Left renal cortex interstitium (tissue), 4 donors: ENCODE results near the gene PTPRM. TPM values are rescaled to one million over a fixed set of nuclear protein-coding genes. Genes with fewer than 3 reads are reported as not detected.
A peak's percentile ranks its signal among the peaks of the same experiment; 100 is the strongest.

Experiments used
- DNase-seq, 4 donors: peaks; one replicate each; pipeline ENCODE4 v3.0.0-alpha.2; 2013; ENCODE audit warnings: low read depth in 4 of 4, low spot score in 2 of 4, missing footprints in 1 of 4
- polyA plus RNA-seq, 4 donors: library from polyadenylated mRNA; unstranded; fragments of 120-200 nt; gene quantifications; one replicate each; pipeline ENCODE4 v1.2.1, GENCODE V29; 2013; ENCODE audit not compliant: insufficient read length in 4 of 4

Gene PTPRM
- polyA plus RNA-seq, 4 donors, result 80.9 to 108 (median 89.7) TPM

- no peak for DNase-seq
Observed at GRCh38 chr18:7921938-7922587, 354.9 kb downstream of the PTPRM start.

GRCh38 chr18:7923105-7923504 is 356.0 kb downstream of the PTPRM start:
- no peak for DNase-seq

- DNase-seq, result no peak
Observed at GRCh38 chr18:7924616-7925015, 357.5 kb downstream of the PTPRM start.

DNA sequence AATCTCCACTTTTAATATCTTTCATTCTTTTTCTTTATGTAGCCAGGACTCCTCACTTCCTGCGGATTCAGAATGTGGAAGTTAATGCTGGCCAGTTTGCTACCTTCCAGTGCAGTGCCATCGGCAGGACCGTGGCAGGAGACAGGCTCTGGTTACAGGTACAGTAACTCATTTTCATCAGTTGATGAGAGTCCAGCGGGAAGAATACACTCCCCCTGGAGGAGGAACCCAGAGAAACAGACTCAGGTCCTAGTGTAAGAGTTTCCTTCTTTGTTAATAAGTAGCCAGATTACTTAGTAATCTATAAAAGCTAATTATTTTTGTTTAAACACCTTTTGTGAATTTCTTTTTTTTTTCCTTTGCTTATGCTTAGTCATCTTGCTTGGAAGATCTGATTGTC is 359.4 kb downstream of the PTPRM start:
- DNase-seq, result peak in 3 of 4 donors; percentile 28 to 59 (median 37)

DNA sequence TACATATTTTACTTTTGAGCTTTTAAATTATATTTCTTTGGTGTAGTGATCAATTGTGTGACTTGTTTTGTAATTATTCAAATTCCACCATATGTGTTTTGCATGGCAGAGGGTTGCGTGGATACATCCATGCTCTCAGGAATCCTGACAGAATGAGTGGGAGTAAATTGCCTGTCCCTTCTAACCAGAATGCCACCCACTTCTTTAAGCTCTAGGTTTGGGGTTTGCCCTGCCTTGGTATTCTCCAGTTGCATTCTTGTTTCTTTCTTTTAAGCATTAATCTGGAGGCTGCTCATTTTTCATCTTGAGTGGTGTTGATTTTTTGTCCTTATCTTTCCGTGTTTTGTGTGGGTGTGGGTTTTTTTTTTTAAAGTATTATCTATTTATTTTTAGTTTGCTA is 360.0 kb downstream of the PTPRM start:
- no peak for DNase-seq

GRCh38 chr18:7931763-7932162 is 364.6 kb downstream of the PTPRM start:
- DNase-seq, result no peak

DNA sequence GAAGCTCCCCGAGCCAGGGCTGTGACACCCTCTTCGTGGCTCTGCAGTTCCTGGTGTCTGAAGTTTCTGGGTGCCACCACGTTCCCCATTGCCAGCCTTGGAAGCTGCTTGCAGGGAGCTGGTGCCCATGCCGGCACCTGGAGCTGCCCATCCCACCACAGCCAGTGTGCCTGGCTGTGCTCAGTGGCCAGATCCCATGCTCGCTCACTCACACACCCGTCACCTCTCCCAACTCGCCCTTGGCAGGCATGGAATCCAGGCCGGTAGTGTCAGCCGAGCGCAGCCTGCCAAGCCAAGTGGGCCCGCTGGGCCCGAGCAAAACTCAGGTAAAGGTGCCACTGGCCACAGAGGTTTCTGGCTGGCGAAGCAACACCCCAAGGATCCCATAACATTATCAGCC is 370.2 kb downstream of the PTPRM start:
- DNase-seq, result no peak

- DNase-seq, result no peak
Observed at GRCh38 chr18:7939521-7939920, 372.4 kb downstream of the PTPRM start.

DNA sequence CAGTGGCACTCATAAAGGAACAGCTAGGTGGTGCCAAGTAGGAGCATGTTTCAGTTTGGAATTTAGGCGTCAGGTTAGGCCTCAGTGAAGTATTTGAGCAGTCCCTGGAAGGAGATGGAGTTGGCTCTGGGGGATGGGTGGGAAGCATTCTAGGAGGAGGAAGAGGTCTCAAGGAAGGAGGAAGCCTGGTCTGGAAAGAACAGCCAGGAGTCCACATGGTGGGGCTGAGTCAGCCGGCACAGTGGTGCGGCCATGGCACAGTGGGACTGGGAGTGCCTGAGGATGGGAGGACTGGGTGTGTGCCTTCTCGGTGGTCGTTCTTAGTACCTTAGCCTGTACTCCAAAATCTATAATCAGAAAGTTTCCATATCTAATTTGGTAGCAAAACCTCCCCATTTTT is 373.3 kb downstream of the PTPRM start:
- DNase-seq, result no peak

DNA sequence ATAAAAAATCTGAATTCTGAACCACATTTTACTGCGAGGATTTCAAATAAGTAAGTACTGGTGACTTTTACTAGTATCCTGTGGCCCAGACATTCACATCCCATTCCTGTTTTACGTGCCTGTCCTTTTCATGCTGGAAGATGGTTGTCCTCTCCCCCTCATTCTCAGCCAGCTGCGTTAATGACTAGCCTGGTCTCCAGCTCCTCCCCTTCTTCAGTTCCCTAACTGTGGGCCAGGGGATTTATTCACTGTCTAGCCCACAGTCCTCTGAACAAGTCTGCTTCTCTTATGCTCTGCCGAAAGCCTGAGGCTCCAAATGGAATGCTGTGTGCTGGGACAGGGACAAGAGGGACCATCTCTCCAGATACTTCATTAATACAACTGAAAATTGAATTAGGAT is 373.9 kb downstream of the PTPRM start:
- DNase-seq, result no peak

DNA sequence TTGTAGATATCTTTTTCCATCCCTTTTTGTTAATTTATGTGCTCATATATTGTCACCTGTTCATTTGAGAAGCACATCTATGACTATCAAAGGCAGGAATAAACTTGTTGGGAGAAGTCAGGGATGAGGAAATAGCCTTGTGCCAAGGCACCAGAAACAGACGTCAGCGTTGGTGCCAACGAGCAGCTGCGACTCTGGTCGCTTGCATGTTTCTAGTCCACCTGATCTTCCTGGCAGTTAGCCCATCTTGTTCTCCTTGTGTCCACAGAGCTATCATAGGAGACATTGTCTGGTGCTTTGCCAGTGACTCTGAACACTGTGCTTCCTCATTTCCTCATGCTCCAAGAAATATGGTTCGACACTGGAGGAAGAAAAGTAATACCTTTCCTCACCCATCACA is 374.4 kb downstream of the PTPRM start:
- no peak for DNase-seq

DNA sequence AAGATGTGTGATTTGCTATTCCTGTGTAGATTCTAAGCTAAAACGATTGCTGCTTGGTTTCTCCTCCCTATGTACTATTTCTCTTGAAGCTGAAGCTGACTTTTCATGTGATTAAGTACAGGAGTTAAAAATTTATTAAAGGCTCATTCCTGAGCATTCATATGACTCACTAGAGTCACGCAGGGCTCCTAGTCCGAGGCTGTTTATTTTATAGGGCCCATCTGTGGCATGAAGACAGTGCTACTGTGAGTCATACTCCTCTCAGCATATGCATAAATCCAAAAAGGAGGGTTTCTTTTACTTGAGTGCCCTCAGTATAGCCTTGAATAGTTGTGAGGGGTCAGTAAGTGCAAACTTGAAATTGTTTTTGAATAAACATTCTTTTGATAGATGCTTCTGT is 378.8 kb downstream of the PTPRM start:
- DNase-seq, result no peak

- no peak for DNase-seq
Observed at GRCh38 chr18:7946734-7947377, 379.7 kb downstream of the PTPRM start.

GRCh38 chr18:7950380-7951136 is 383.4 kb downstream of the PTPRM start:
- DNase-seq, result no peak

DNA sequence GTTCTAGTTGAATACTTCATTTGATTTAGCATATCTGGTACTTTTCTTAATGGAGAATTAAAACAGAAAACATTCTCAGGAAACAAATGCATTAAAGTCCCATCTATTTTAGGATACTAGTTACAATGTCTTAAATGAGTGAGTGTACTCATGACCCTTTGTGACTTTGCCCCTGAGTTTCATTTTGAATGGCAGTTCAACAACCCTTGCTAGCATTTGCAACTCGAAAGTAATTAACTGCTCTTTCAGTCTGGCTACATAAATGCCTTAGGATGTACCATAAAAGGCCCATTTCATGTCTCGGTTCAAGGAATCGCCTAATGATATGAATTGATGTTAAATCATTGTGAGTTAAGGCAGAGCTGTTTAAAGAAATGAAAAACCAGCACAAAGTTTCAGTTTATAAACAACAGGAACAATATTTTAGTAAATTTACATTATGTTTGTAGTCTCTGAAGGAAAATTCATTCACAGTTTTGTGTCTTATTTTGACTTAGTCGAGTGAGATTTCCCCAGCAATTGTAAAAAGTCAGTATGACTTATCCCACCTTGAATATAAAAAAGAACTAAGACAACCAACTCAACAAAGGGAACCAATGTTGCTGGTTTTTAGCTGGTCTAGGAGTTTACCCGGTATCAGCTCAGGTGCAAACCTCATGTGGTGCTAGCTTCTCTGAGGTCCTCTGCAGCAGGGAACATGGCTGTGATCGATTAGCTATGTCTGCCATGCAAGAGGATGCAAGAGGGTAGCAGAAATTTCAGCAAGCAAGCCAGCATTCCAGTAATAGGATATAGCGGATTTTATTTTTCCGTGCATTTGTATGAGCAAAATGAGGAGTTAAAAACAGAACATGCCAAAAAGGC is 386.2 kb downstream of the PTPRM start:
- peak in 1 of 4 donors; percentile 28 for DNase-seq

GRCh38 chr18:7954238-7954637 is 387.1 kb downstream of the PTPRM start:
- DNase-seq, result no peak

- DNase-seq, result no peak
Observed at GRCh38 chr18:7955175-7955574, 388.1 kb downstream of the PTPRM start.

DNA sequence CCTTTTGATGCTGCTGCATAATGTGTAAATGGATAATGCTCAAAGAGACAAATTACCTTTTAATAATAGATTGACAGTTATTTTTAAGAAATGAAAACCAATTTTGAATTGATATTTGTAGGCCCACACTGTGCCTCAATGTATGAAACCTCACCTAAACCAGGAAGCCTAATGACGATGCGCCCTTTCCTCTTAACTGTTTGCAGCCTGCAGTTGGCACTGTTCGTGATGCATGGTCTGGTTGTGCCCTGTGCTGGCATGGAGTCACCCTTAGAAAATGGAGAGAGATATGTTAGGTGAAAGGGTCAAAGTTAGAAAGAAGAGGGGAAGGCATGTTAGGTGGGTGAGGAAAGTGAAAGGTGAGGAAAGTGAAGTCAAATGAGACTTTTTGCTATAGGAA is 390.2 kb downstream of the PTPRM start:
- no peak for DNase-seq

DNA sequence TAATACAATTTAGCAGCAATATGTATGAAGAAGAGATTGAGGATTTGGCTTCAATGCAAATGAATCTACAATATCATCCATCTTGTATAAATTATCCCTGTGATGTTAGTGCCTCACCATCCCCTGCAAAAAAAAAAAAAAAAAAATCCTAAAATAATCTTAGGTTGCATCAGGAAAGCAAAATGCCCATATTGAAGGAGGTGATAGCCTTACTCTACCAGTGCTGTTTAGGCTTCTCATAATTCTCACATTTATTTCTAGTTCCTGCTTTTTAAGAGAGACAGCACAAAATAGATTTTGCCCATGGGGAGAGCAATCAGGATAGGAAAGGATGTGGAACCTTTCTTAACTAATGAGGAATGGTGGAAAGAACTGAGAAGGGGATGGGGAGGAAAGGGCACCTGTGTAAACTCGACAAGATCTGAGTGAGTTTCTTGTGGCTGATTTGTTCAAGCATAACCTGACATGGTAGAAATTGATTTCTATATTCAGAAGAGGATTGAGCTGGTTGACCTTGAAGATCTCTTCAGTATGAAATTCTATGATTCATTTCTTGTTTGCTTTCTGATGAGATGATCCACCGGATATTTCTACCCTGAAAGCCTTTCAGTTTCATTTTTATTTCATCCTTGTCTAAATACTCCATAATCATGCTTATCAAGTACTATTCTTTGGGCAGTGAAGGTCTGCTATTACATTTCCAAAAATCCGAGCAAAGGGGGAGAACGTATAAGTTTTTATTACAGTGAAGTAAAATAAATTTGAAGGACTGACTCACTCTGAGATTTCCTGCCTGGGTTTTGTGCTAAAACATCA is 391.2 kb downstream of the PTPRM start:
- DNase-seq, result no peak

DNA sequence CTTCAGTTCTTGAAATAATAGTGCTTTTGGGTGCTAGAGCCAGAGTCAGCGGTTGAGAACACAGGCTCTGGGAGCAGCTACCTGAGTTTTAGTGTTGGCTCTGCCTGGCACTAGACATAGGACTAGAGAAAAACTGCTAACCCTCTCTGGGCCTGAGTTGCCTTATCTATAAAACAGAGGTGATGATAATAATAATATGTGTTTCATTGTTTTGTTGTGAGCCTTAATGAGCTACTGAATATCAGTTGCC is 391.7 kb downstream of the PTPRM start:
- DNase-seq, result no peak
